Keratinocyte (primary cell): ENCODE measurements around the gene ADGRB3.

Source experiments
- CTCF ChIP-seq, 3 experiments: IDR thresholded peaks in 1 of 3; conservative IDR thresholded peaks in 1 of 3; optimal IDR thresholded peaks in 1 of 3; 2 replicates in 2 of 3; 3 replicates in 1 of 3; pipeline versions ENCODE3 to v1.5.1; 2011; ENCODE audit warnings: low read length in 3 of 3, mild to moderate bottlenecking in 3 of 3, moderate library complexity in 2 of 3, control low read depth in 1 of 3, inconsistent platforms in 1 of 3; ENCODE audit not compliant: insufficient read depth in 2 of 3; ENCODE audit errors: extremely low read depth in 1 of 3
- EZH2 ChIP-seq: IDR thresholded peaks from one replicate; pipeline ENCODE4 v1.6.1; 2012; ENCODE audit warnings: inconsistent platforms, mild to moderate bottlenecking, low read length, moderate library complexity

- no peak for TF ChIP-seq CTCF (optimal IDR thresholded peaks at IDR 0.05 in 1 of 3, IDR thresholded peaks at IDR 0.05 in 1 of 3, conservative IDR thresholded peaks at IDR 0.05 in 1 of 3; ENCODE audit: extremely low read depth in 1 of 3, insufficient read depth in 2 of 3, low read length in 3 of 3)
- TF ChIP-seq EZH2: no peak
These were observed 630.6 kb downstream of the ADGRB3 start for GRCh38 chr6:69265706-69266105.
